Smooth muscle cell (in vitro differentiated cells): ENCODE results near the gene PPP1CA. TPM values are rescaled to one million over a fixed set of nuclear protein-coding genes. Genes with fewer than 3 reads are reported as not detected.

ENCODE experiments used
- DNase-seq: peaks from one replicate; lab custom pipeline; 2025; ENCODE audit not compliant: unreplicated experiment; lab: John Stamatoyannopoulos, UW
- H2AFZ ChIP-seq: fragments of 200-600 bp; sonication (generic); 2 replicates; pipeline ENCODE4 v1.6.0; 2016; ENCODE audit warnings: antibody characterized with exemption, low read depth, mild to moderate bottlenecking
- H3F3A ChIP-seq: fragments of 200-600 bp; sonication (generic); 2 replicates; pipeline ENCODE4 v1.6.0; 2017; ENCODE audit warnings: antibody characterized with exemption, low read depth
- H3K27ac ChIP-seq: fragments of 200-600 bp; sonication (generic); 2 replicates; pipeline ENCODE4 v1.5.1; 2016; ENCODE audit warnings: low read depth, mild to moderate bottlenecking
- H3K27me3 ChIP-seq: fragments of 200-600 bp; sonication (generic); 2 replicates; pipeline ENCODE4 v1.6.1; 2016; ENCODE audit warnings: low read depth, mild to moderate bottlenecking
- H3K36me3 ChIP-seq: fragments of 200-600 bp; sonication (generic); 2 replicates; pipeline ENCODE4 v1.5.1; 2016; ENCODE audit warnings: low read depth
- H3K4me1 ChIP-seq: fragments of 200-600 bp; sonication (generic); 2 replicates; pipeline ENCODE4 v1.5.1; 2016; ENCODE audit warnings: low read depth
- H3K4me2 ChIP-seq: fragments of 200-600 bp; sonication (generic); 2 replicates; pipeline ENCODE4 v1.6.0; 2016; ENCODE audit warnings: mild to moderate bottlenecking
- H3K4me3 ChIP-seq: fragments of 200-600 bp; sonication (generic); 2 replicates; pipeline ENCODE4 v1.5.1; 2016; ENCODE audit warnings: mild to moderate bottlenecking
- H3K79me2 ChIP-seq: fragments of 200-600 bp; sonication (generic); 2 replicates; pipeline ENCODE4 v1.6.0; 2016; ENCODE audit warnings: low read depth, mild to moderate bottlenecking
- H3K9ac ChIP-seq: fragments of 200-600 bp; sonication (generic); 2 replicates; pipeline ENCODE4 v1.6.0; 2016; ENCODE audit warnings: low read depth
- H3K9me3 ChIP-seq: fragments of 200-600 bp; sonication (generic); replicated peaks from 2 replicates; pipeline ENCODE4 v1.5.1; 2016; ENCODE audit warnings: low read depth
- H4K20me1 ChIP-seq: fragments of 200-600 bp; sonication (generic); 2 replicates; pipeline ENCODE4 v1.6.0; 2016; ENCODE audit warnings: low read depth
- CTCF ChIP-seq: fragments of 200-600 bp; sonication (generic); IDR thresholded peaks from 2 replicates; pipeline ENCODE4 v1.5.1; 2017; ENCODE audit warnings: borderline replicate concordance, mild to moderate bottlenecking, antibody characterized with exemption; ENCODE audit not compliant: insufficient read depth, poor library complexity, severe bottlenecking
- WGBS: methylation state at CpG from one replicate; pipeline ENCODE4 v1.1.7; 2016; ENCODE audit warnings: low lambda C conversion rate; 5-methylcytosine and 5-hydroxymethylcytosine counted together
- polyA plus RNA-seq: library from polyadenylated mRNA; unstranded; fragments of >200 nt; fragmentation: Nextera tagmentation; extraction: Ambion mirVana; gene quantifications from 2 replicates; pipeline ENCODE4 v1.2.1, GENCODE V29; 2016
- total RNA-seq: library from RNA; depleted of rRNA; stranded (reverse); fragments of >200 nt; gene quantifications from 2 replicates; pipeline ENCODE4 v1.2.3, GENCODE V29; 2014

PPP1CA gene
- total and polyA plus RNA-seq, 2 experiments from 2014 or later: 123 to 210 TPM

DNA sequence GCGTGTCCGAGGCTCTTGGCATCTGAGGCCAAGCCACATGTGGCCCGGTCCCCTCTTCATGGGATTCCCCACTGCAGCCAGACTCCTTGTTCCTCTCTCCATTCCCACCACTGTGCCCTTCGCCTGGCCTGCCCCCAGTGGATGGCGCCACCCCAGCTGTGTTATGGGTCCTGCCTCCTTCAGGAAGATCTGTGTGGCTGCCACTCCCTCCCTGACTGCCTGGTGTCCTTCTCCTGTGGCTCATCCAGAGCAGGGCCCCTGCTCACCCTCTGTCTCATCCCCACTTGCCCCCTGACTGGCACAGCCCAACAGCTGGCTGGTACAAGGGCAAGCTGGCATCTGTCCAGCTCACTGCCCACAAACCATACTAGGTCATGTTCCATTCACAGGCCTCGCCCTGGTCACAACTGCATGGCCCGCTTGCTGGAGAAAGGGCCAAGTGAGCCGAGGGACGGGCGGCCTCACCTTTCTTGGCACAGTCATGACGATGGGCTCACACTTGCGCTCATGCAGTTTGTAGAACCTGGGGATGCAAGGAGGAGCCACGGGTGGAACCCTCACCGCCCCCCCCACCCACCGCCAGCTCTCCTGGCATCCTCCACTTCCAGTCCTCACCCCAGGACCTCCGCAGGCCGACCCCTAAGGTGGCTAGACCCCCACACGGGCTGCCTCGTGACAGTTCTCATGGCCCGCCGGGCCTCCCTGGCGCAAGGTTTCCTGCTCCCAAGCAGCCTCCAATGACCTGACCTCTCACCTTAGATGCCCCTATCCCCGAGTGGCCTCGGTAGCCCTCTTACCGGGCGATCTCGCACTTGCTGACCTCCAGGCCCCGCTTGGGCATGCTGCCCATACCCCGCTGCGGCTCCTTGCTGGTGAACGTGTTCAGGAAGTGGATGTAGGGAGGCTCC is 37.9 kb upstream of the PPP1CA start:
- Histone ChIP-seq H3K36me3 (no peaks in the 10 kb centered on the region), H3K27ac (no peak overlapping the region), H3K9me3 (no peaks in the 10 kb centered on the region), H3K79me2 (peaks cover 5% of the 10 kb centered on the region), H3F3A (no peaks in the 10 kb centered on the region), H3K4me3 (no peak overlapping the region), H3K9ac (no peak overlapping the region), H3K27me3 (no peaks in the 10 kb centered on the region), H2AFZ (no peak overlapping the region), H4K20me1 (no peaks in the 10 kb centered on the region), H3K4me2 (no peak overlapping the region), H3K4me1 (no peaks in the 10 kb centered on the region)
- no peak for DNase-seq
- WGBS: 93% methylated on average over 30 of the region's 31 CpGs
- no peak for TF ChIP-seq CTCF

- Histone ChIP-seq H2AFZ (no peak overlapping the region), H3K27ac (no peak overlapping the region), H3K4me3 (no peak overlapping the region), H3K27me3 (no peaks in the 10 kb centered on the region), H3K9ac (no peak overlapping the region), H3K79me2 (peaks cover 5% of the 10 kb centered on the region), H3K4me1 (no peaks in the 10 kb centered on the region), H3K36me3 (no peaks in the 10 kb centered on the region), H3K4me2 (no peak overlapping the region), H4K20me1 (no peaks in the 10 kb centered on the region), H3K9me3 (no peaks in the 10 kb centered on the region), H3F3A (no peaks in the 10 kb centered on the region)
- 91% methylated on average over 19 of the region's 41 CpGs for WGBS
- DNase-seq: no peak
- TF ChIP-seq CTCF: no peak
Observed at GRCh38 chr11:67438158-67438902, 36.7 kb upstream of the PPP1CA start.

GRCh38 chr11:67437809-67438157 is 36.1 kb upstream of the PPP1CA start:
- 91% methylated on average over 3 of the region's 3 CpGs for WGBS
- TF ChIP-seq CTCF: no peak
- DNase-seq: no peak
- H2AFZ ChIP-seq: no peak overlapping the region
- no peaks in the 10 kb centered on the region for H4K20me1 ChIP-seq
- no peak overlapping the region for H3K4me3 ChIP-seq
- peaks cover under 1% of the 10 kb centered on the region for H3K79me2 ChIP-seq
- no peaks in the 10 kb centered on the region for H3K4me1 ChIP-seq
- H3K27me3 ChIP-seq: no peaks in the 10 kb centered on the region
- H3K27ac ChIP-seq: no peak overlapping the region
- H3F3A ChIP-seq: no peaks in the 10 kb centered on the region
- H3K9me3 ChIP-seq: no peaks in the 10 kb centered on the region
- H3K36me3 ChIP-seq: no peaks in the 10 kb centered on the region
- H3K4me2 ChIP-seq: no peak overlapping the region
- no peak overlapping the region for H3K9ac ChIP-seq
